ENCODE results near the gene SLC37A1.

GRCh38 chr21:42472521-42472920 is 41.1 kb upstream of the SLC37A1 start:
- no peak for TF ChIP-seq CTCF (IDR thresholded peaks at IDR 0.05 in 2 of 3, conservative IDR thresholded peaks at IDR 0.05 in 1 of 3; ENCODE audit: borderline replicate concordance in 1 of 3, insufficient read depth in 1 of 3, low read depth in 2 of 3, low read length in 2 of 3)
- TF ChIP-seq, protein P1, sequence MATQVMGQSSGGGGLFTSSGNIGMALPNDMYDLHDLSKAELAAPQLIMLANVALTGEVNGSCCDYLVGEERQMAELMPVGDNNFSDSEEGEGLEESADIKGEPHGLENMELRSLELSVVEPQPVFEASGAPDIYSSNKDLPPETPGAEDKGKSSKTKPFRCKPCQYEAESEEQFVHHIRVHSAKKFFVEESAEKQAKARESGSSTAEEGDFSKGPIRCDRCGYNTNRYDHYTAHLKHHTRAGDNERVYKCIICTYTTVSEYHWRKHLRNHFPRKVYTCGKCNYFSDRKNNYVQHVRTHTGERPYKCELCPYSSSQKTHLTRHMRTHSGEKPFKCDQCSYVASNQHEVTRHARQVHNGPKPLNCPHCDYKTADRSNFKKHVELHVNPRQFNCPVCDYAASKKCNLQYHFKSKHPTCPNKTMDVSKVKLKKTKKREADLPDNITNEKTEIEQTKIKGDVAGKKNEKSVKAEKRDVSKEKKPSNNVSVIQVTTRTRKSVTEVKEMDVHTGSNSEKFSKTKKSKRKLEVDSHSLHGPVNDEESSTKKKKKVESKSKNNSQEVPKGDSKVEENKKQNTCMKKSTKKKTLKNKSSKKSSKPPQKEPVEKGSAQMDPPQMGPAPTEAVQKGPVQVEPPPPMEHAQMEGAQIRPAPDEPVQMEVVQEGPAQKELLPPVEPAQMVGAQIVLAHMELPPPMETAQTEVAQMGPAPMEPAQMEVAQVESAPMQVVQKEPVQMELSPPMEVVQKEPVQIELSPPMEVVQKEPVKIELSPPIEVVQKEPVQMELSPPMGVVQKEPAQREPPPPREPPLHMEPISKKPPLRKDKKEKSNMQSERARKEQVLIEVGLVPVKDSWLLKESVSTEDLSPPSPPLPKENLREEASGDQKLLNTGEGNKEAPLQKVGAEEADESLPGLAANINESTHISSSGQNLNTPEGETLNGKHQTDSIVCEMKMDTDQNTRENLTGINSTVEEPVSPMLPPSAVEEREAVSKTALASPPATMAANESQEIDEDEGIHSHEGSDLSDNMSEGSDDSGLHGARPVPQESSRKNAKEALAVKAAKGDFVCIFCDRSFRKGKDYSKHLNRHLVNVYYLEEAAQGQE (IDR thresholded peaks at IDR 0.05; ENCODE audit: low read depth) = no peak
- no peak for TF ChIP-seq POLR2A (IDR thresholded peaks at IDR 0.05; ENCODE audit: borderline replicate concordance, extremely low read depth, insufficient read depth, insufficient read length)

All from HCT116 (cell line).